Measurements from ENCODE around the gene MARCHF6.
A peak's percentile ranks its signal among the peaks of the same experiment; 100 is the strongest.
"Not testable (repeated sequence)": the region's sequence is repeated elsewhere in the genome, so short reads cannot be mapped to it uniquely, and the experiment has no call there.

MARCHF6 gene

DNA sequence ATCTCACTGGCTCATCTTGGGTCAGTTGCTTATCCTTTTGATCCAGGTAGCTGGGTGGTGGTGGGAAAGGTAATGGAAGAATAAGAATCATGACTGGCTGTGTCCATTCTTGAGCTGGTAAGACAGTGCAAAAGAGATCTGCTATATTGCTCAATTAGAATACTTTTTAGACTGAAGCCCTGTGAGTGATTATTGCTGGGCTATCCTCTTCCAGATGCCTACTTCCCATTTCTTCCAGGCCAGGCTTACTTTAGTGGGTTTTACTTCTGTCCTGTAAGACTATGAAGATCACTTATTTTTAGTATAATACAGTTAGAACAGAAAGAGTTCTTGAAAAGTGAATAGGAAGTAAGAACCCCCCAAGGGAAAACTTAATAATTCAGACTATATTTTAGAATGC, 7.2 kb downstream of the MARCHF6 start:
- TF ChIP-seq POU2F2 (IDR thresholded peaks at IDR 0.05; ENCODE audit: low read depth, low read length) (no peak), SPI1 (IDR thresholded peaks at IDR 0.05; ENCODE audit: low read depth, low read length) (no peak), TAF1 (IDR thresholded peaks at IDR 0.05; ENCODE audit: low read depth, low read length) (no peak), PAX5 (IDR thresholded peaks at IDR 0.05; ENCODE audit: insufficient read depth, low read length, severe bottlenecking) (no peak), POLR2A (IDR thresholded peaks at IDR 0.05; ENCODE audit: low read depth, low read length) (no peak), POLR2AphosphoS5 (IDR thresholded peaks at IDR 0.05; ENCODE audit: low read depth, low read length) (no peak)
- FAIRE-seq (no peak), DNase-seq (ENCODE audit: insufficient read length, low spot score) (no peak)

DNA sequence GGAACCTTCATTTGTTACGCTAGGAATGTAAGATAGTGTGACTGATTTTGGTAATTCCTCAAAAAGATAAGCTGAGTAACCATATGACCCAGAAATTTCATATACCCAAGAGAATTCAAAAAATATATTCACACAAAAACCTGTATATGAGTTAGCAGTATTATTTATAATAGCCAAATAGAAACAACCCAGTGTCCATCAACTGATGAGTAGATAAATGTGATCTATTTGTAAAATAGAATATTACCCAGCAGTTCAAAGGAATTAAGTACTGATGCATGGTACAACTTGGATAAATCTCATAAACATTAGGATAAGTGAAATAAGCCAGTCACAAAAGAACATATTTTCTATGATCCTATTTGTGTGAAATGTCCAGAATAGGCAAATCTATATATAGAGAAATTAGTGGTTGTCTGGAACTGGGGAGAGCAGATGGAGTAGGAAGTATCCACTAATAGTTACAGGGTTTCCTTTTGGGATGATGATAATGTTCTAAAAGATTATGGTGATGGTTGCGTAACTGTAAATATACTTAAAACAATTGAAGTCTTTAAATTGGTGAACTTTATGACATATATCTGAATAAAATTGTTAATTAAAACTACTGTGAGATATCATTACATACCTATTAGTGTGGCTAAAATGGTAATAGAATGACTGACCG, 10.2 kb downstream of the MARCHF6 start:
- FAIRE-seq, result no peak

DNA sequence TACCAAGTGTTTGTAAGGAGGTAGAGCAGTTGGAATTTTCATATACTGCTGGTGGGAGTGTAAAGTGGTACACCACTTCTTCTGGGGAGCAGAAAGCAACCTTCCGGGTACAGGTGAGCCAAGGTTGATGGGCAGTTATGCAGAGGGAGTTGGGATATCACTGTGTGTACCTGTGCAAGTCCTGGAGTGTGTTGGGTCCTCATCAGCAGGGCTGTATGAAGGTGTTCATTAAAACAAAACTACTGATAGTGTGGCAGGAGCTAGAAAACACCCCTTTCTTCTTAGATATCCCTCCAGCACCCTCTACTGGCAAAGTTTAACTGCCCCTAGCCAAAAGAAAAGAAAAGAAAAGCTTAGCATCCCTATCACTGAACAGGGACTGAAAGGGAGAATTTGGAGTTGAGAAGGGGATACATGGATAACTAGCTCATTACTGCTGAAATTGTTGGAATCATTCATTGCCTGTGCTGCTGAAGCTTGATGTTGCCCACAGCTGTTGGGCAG, 10.7 kb downstream of the MARCHF6 start:
- DNase-seq (ENCODE audit: insufficient read length, low spot score), result no peak
- peak; percentile 31 for FAIRE-seq
- TF ChIP-seq POLR2AphosphoS5 (IDR thresholded peaks at IDR 0.05; ENCODE audit: low read depth, low read length), result no peak

More for the DNA sequence above, 10.2 kb downstream of the MARCHF6 start:
- TF ChIP-seq POU2F2 (IDR thresholded peaks at IDR 0.05; ENCODE audit: low read depth, low read length), result no peak
- TF ChIP-seq PAX5 (IDR thresholded peaks at IDR 0.05; ENCODE audit: insufficient read depth, low read length, severe bottlenecking), result no peak
- no peak for TF ChIP-seq SPI1 (IDR thresholded peaks at IDR 0.05; ENCODE audit: low read depth, low read length)
- no peak for TF ChIP-seq TAF1 (IDR thresholded peaks at IDR 0.05; ENCODE audit: low read depth, low read length)
- no peak for TF ChIP-seq POLR2AphosphoS5 (IDR thresholded peaks at IDR 0.05; ENCODE audit: low read depth, low read length)
- TF ChIP-seq POLR2A (IDR thresholded peaks at IDR 0.05; ENCODE audit: low read depth, low read length), result no peak
- no peak for DNase-seq (ENCODE audit: insufficient read length, low spot score)

DNA sequence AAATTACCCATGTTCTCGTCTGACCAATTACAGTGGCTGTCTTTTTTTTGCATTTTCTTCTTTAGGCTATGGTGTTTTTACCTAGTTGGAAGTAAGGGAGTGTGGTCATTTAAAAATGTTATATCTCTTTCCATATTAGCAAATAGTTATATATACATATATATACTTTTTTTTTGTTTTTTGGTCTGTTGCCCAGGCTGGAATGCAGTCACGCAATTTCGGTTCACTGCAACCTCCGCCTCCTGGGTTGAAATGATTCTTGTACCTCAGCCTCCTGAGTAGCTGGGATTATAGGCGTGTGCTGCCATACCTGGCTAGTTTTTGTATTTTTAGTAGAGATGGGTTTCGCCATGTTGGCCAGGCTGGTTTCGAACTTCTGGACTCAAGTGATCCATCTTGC, 12.3 kb downstream of the MARCHF6 start:
- no peak for TF ChIP-seq POU2F2 (IDR thresholded peaks at IDR 0.05; ENCODE audit: low read depth, low read length)
- no peak for TF ChIP-seq POLR2AphosphoS5 (IDR thresholded peaks at IDR 0.05; ENCODE audit: low read depth, low read length)
- no peak for TF ChIP-seq SPI1 (IDR thresholded peaks at IDR 0.05; ENCODE audit: low read depth, low read length)
- no peak for TF ChIP-seq TAF1 (IDR thresholded peaks at IDR 0.05; ENCODE audit: low read depth, low read length)
- TF ChIP-seq POLR2A (IDR thresholded peaks at IDR 0.05; ENCODE audit: low read depth, low read length), result no peak
- DNase-seq (ENCODE audit: insufficient read length, low spot score), result no peak
- FAIRE-seq, result no peak

DNA sequence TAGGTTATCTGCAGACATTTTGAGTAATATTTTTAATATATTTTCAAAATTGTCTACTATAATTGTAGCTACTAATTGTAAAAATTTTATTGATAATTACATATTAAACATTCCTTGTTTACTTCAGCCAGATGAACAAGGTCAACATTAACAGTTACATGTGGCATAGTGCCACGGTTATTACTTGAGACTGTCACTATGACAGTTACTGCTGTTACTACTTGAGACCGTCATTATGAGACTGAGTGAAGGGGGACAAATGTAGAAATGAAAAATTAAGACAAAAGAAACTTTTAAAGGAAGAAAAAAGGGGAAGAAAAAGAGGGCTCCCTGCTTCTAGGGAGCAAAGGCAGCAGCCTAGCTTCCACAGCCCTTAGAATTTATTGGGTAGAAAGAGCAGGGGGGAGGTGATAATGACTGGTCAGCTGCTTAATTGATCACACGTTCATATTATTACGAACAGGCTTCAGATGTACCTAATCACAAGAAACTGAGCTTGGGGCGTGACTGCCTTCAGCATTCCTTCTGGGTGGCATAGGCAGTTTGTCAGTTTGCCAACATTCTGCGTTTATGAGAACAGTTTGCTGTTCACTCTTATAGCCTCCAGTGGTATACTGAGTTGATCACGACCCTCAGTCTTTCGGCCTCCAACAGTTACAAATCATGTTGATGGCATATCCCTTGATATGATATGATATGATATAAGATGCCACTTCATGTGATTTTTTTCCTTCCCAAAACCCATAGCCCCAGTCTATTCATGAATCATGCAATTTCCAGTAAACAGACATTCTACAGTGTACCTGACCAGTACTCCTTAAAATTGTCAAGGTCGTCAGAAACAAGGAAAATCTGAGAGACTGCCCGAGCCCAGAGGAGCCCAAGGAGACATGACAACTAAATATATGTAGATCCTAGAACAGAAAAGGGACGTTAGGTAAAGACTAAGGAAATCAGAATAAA, 13.1 kb downstream of the MARCHF6 start:
- DNase-seq (ENCODE audit: insufficient read length, low spot score), result no peak
- no peak for TF ChIP-seq POLR2AphosphoS5 (IDR thresholded peaks at IDR 0.05; ENCODE audit: low read depth, low read length)
- no peak for TF ChIP-seq PAX5 (IDR thresholded peaks at IDR 0.05; ENCODE audit: insufficient read depth, low read length, severe bottlenecking)
- TF ChIP-seq TAF1 (IDR thresholded peaks at IDR 0.05; ENCODE audit: low read depth, low read length), result no peak
- no peak for TF ChIP-seq POU2F2 (IDR thresholded peaks at IDR 0.05; ENCODE audit: low read depth, low read length)
- TF ChIP-seq SPI1 (IDR thresholded peaks at IDR 0.05; ENCODE audit: low read depth, low read length), result no peak
- no peak for TF ChIP-seq POLR2A (IDR thresholded peaks at IDR 0.05; ENCODE audit: low read depth, low read length)
- FAIRE-seq, result no peak

DNA sequence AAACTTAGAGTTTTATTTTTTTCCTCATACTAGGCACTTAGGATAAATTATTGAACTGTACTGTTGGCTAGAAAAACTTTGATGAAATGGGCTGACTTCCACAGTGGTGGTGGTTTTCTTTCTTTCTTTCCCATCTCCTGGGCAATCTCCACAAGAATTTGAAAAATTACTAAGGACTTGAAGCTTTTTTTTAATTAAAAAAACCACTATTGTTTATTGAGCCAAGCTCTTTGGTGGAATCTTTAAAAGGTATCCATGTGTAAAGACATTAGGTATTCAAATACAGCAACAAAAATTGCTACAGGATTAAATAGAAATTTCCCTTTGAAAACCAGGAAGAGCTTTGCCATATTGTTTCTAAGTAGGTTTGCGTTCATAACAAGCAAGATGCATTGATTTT, 14.1 kb downstream of the MARCHF6 start:
- FAIRE-seq (no peak), DNase-seq (ENCODE audit: insufficient read length, low spot score) (no peak)
- TF ChIP-seq SPI1 (IDR thresholded peaks at IDR 0.05; ENCODE audit: low read depth, low read length) (no peak), POU2F2 (IDR thresholded peaks at IDR 0.05; ENCODE audit: low read depth, low read length) (no peak), POLR2A (IDR thresholded peaks at IDR 0.05; ENCODE audit: low read depth, low read length) (no peak), TAF1 (IDR thresholded peaks at IDR 0.05; ENCODE audit: low read depth, low read length) (no peak), POLR2AphosphoS5 (IDR thresholded peaks at IDR 0.05; ENCODE audit: low read depth, low read length) (no peak), PAX5 (IDR thresholded peaks at IDR 0.05; ENCODE audit: insufficient read depth, low read length, severe bottlenecking) (no peak)

DNA sequence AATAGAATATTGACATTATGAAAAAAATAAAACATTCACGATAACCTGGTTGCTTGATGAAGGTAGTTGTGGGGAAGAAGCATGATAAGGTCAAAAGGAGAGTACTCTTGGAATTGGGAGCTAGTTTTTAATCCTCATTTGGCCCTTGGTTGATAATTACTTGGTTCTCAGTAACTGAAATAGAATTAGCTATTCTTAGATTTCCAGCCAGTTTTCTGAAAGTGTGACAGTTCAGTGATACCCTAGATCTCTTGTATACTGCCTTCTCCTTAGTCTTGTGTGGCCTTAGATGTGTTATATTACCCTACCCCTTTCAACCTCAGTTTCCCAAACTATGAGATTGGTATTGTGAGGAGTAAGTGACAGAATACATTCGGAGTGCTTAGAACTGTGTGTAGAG, 17.4 kb downstream of the MARCHF6 start:
- no peak for TF ChIP-seq SPI1 (IDR thresholded peaks at IDR 0.05; ENCODE audit: low read depth, low read length)
- TF ChIP-seq POLR2AphosphoS5 (IDR thresholded peaks at IDR 0.05; ENCODE audit: low read depth, low read length), result no peak
- TF ChIP-seq POLR2A (IDR thresholded peaks at IDR 0.05; ENCODE audit: low read depth, low read length), result no peak
- TF ChIP-seq TAF1 (IDR thresholded peaks at IDR 0.05; ENCODE audit: low read depth, low read length), result no peak
- TF ChIP-seq POU2F2 (IDR thresholded peaks at IDR 0.05; ENCODE audit: low read depth, low read length), result no peak
- no peak for TF ChIP-seq PAX5 (IDR thresholded peaks at IDR 0.05; ENCODE audit: insufficient read depth, low read length, severe bottlenecking)
- FAIRE-seq (no peak), DNase-seq (ENCODE audit: insufficient read length, low spot score) (no peak)

DNA sequence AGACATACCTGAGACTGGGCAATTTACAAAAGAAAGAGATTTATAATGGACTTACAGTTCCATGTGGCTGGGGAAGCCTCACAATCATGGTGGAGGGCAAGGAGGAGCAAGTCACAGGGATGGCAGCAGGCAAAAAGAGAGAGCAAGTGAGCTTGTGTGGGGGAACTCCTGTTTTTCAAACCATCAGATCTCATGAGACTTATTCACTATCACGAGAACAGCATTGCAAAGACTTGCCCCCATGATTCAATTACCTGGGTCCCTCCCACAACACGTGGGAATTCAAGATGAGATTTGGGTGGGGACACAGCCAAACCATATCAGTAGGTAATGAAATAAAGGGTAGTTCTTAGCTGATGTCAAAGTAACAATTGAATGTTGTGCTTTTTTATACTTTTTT, 17.9 kb downstream of the MARCHF6 start:
- FAIRE-seq; DNase-seq (ENCODE audit: insufficient read length, low spot score): not testable (repeated sequence)

DNA sequence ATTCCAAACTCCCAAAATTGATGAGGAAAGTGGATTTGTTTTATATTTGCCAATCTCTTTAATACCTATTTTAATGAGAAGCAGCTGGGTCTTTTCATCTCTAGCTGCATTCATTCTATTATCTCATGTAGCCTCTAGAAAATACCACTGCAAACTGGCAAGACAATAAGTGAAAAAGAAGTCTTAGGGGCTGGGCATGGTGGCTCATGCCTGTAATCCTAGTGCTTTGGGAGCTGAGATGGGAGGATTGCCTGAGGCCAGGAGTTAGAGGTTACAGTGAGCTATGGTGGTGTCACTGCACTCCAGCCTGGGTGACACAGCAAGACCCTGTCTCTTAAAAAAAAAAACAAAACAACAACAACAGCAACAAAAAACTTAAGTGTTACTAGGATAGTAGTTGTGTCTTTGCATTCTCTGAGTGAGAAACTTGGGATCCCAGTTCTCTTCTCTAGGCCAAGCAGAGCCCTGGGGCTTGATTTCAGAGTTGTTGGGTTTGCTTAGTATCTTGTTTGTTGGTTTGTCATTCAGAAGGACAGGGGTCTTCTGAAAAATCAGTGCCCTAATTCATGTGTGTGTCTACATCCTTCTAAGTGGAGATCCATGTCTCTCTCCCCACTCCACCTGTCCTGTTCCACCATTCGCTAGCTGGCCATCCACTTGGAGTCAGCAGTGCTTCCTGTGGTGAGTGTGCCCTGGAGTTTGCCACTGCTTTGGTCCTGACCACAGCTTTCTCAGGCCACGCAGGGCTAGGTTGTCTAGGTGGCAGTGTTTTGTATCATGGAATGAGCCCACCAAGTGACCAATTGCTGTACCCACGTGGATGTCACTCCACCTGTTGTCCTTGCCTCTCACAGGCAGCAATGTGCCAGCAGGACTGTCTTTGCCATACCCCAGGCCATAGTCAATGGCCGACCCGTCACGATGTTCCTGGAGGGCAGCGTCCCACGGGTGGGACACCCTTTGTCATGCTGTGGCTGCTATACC, 19.5 kb downstream of the MARCHF6 start:
- DNase-seq (ENCODE audit: insufficient read length, low spot score) (no peak), FAIRE-seq (no peak)
- TF ChIP-seq POLR2A (IDR thresholded peaks at IDR 0.05; ENCODE audit: low read depth, low read length) (no peak), POU2F2 (IDR thresholded peaks at IDR 0.05; ENCODE audit: low read depth, low read length) (no peak), PAX5 (IDR thresholded peaks at IDR 0.05; ENCODE audit: insufficient read depth, low read length, severe bottlenecking) (no peak), TAF1 (IDR thresholded peaks at IDR 0.05; ENCODE audit: low read depth, low read length) (no peak), POLR2AphosphoS5 (IDR thresholded peaks at IDR 0.05; ENCODE audit: low read depth, low read length) (no peak), SPI1 (IDR thresholded peaks at IDR 0.05; ENCODE audit: low read depth, low read length) (no peak)

All from GM12891 (cell line).